K562 (cell line): ENCODE measurements around the gene COPB2. TPM values are rescaled to one million over a fixed set of nuclear protein-coding genes. Genes with fewer than 3 reads are reported as not detected.

ENCODE experiments used
- BACH1 ChIP-seq: fragments of 200-800 bp; sonication (Bioruptor generic); IDR thresholded peaks from 2 replicates; pipeline ENCODE4 v1.6.1; 2016; ENCODE audit warnings: missing genetic modification characterization, missing compliant biosample characterization
- BRD4 ChIP-seq: fragments of 200-600 bp; sonication (generic); IDR thresholded peaks from 2 replicates; pipeline ENCODE4 v1.6.1; 2017; ENCODE audit warnings: inconsistent platforms
- CBFA2T3 ChIP-seq: fragments of 450-650 bp; IDR thresholded peaks from 2 replicates; pipeline ENCODE4 v1.6.1; 2017
- CEBPB ChIP-seq: fragments of 450-650 bp; IDR thresholded peaks from 2 replicates; pipeline ENCODE4 v1.6.1; 2016; ENCODE audit warnings: missing genetic modification characterization, missing compliant biosample characterization
- EHMT2 ChIP-seq: fragments of 450-650 bp; IDR thresholded peaks from 2 replicates; pipeline ENCODE4 v1.6.1; 2018; ENCODE audit warnings: antibody characterized with exemption
- HMG20B ChIP-seq: fragments of 250-450 bp; sonication (Bioruptor Pico); IDR thresholded peaks from 2 replicates; pipeline ENCODE4 v1.5.0; 2021; ENCODE audit warnings: mild to moderate bottlenecking
- HNRNPLL ChIP-seq: fragments of 200-400 bp; formaldehyde crosslinking; IDR thresholded peaks from 2 replicates; pipeline ENCODE4 v1.6.1; 2017; ENCODE audit warnings: low read length, low read depth, mild to moderate bottlenecking; ENCODE audit not compliant: poor library complexity, severe bottlenecking
- IRF2 ChIP-seq: sonication (generic); formaldehyde crosslinking; IDR thresholded peaks from 2 replicates; pipeline ENCODE4 v1.8.1; 2022; ENCODE audit warnings: mild to moderate bottlenecking, missing genetic modification reagents
- JUND ChIP-seq, 2 experiments: IDR thresholded peaks; 2 replicates in 1 of 2; 3 replicates in 1 of 2; pipeline ENCODE4 v1.6.1; 2011; ENCODE audit warnings: borderline replicate concordance in 2 of 2, low read depth in 2 of 2, low read length in 2 of 2, improper control_type of control experiment in 1 of 2, missing biosample characterization in 1 of 2, missing genetic modification characterization in 1 of 2, missing genetic modification reagents in 1 of 2
- L3MBTL2 ChIP-seq: fragments of 450-650 bp; IDR thresholded peaks from 2 replicates; pipeline ENCODE4 v1.6.1; 2016; ENCODE audit warnings: mild to moderate bottlenecking, moderate library complexity
- MYC ChIP-seq, 2 experiments: fragments of 250-450 bp in 1 of 2; sonication (Bioruptor Pico) in 1 of 2; IDR thresholded peaks; 2 replicates each; pipeline versions ENCODE4 v1.5.1 to v1.6.1; 2012 to 2021; ENCODE audit warnings: low read depth in 2 of 2, borderline replicate concordance in 1 of 2, improper control_type of control experiment in 1 of 2, low read length in 1 of 2, mild to moderate bottlenecking in 1 of 2, moderate library complexity in 1 of 2
- NBN ChIP-seq: fragments of 450-650 bp; IDR thresholded peaks from 2 replicates; pipeline ENCODE4 v1.6.1; 2016; ENCODE audit warnings: low read depth, mild to moderate bottlenecking
- NFE2 ChIP-seq: IDR thresholded peaks from 2 replicates; pipeline ENCODE4 v1.6.1; 2014; ENCODE audit warnings: antibody characterized with exemption, low read depth
- NFYB ChIP-seq: IDR thresholded peaks from 2 replicates; pipeline ENCODE4 v1.6.1; 2011; ENCODE audit warnings: mild to moderate bottlenecking, moderate library complexity; ENCODE audit not compliant: insufficient read length; ENCODE audit errors: extremely low read depth
- NR1H2 ChIP-seq: sonication (generic); formaldehyde crosslinking; IDR thresholded peaks from 2 replicates; pipeline ENCODE4 v1.4.0; 2020; ENCODE audit warnings: mild to moderate bottlenecking, missing genetic modification reagents
- NRF1 ChIP-seq, 2 experiments: fragments of 450-650 bp; IDR thresholded peaks in 1 of 2; conservative IDR thresholded peaks in 1 of 2; 2 replicates each; pipeline ENCODE4 v1.6.1; 2014; ENCODE audit warnings: mild to moderate bottlenecking in 2 of 2
- POLR2AphosphoS2 ChIP-seq: IDR thresholded peaks from 2 replicates; pipeline ENCODE4 v1.6.1; 2012; ENCODE audit warnings: low read length, improper control_type of control experiment
- PTRF ChIP-seq: fragments of 450-650 bp; IDR thresholded peaks from 2 replicates; pipeline ENCODE4 v1.6.1; 2016; ENCODE audit warnings: mild to moderate bottlenecking, missing genetic modification characterization, missing compliant biosample characterization
- PYGO2 ChIP-seq: fragments of 450-650 bp; IDR thresholded peaks from 2 replicates; pipeline ENCODE4 v1.6.1; 2016; ENCODE audit warnings: mild to moderate bottlenecking, missing genetic modification characterization, moderate library complexity, missing compliant biosample characterization
- SIN3A ChIP-seq, 2 experiments: fragments of 150-350 bp in 1 of 2; IDR thresholded peaks; 2 replicates each; pipeline ENCODE4 v1.6.1; 2011 to 2016; ENCODE audit warnings: borderline replicate concordance in 2 of 2, low read depth in 2 of 2, low read length in 2 of 2, mild to moderate bottlenecking in 2 of 2, moderate library complexity in 2 of 2; ENCODE audit not compliant: control insufficient read depth in 1 of 2
- ZNF24 ChIP-seq: fragments of 450-650 bp; IDR thresholded peaks from 2 replicates; pipeline ENCODE4 v1.6.1; 2016
- ZNF274 ChIP-seq: IDR thresholded peaks from 2 replicates; pipeline ENCODE4 v1.6.1; 2011; ENCODE audit warnings: low read depth, mild to moderate bottlenecking, low read length, moderate library complexity, borderline replicate concordance
- ZNF384 ChIP-seq: IDR thresholded peaks from 2 replicates; pipeline ENCODE4 v1.6.1; 2012; ENCODE audit warnings: low read depth, low read length, improper control_type of control experiment
- ZNF644 ChIP-seq: fragments of 200-800 bp; sonication (Bioruptor generic); IDR thresholded peaks from 2 replicates; pipeline ENCODE4 v1.6.1; 2016; ENCODE audit warnings: low read depth, missing genetic modification characterization, missing compliant biosample characterization
- polyA plus RNA-seq, 8 experiments: library from polyadenylated mRNA; depleted of rRNA in 4 of 8; stranded (reverse) in 5 of 8; unstranded in 3 of 8; fragments of >200 nt; fragmentation: Nextera tagmentation in 2 of 8; fragmentation: Illumina TruSeq in 1 of 8; extraction: Ambion mirVana in 2 of 8; extraction: Trizol in 1 of 8; gene quantifications; 2 replicates each; pipeline versions ENCODE4 v1.2.1 to v1.2.3, GENCODE V29; 2011 to 2014; ENCODE audit warnings: inconsistent platforms in 1 of 8, missing spikeins in 1 of 8
- total RNA-seq, 7 experiments: library from RNA; depleted of rRNA in 6 of 7; stranded (reverse); fragments of >200 nt in 6 of 7; fragmentation: Illumina TruSeq in 2 of 7; extraction: Trizol in 2 of 7; gene quantifications; 2 replicates each; pipeline versions ENCODE4 v1.2.1 to v1.2.3, GENCODE V29; 2011 to 2021; ENCODE audit warnings: low replicate concordance in 1 of 7
- TF ChIP-seq, protein P1 (sequence below), 2 experiments: fragments of 450-650 bp; conservative IDR thresholded peaks; 2 replicates each; pipeline ENCODE4 v1.6.1; 2017; ENCODE audit warnings: mild to moderate bottlenecking in 2 of 2, moderate library complexity in 2 of 2
- TF ChIP-seq, protein P2 (sequence below): sonication (generic); IDR thresholded peaks from 2 replicates; pipeline ENCODE4 v1.6.1; 2016

Gene COPB2
- total and polyA plus RNA-seq, 9 of the 15 experiments (the other 6 are each of a cell fraction or from before 2014, with no cell fraction given), result 64.3 to 189 (median 130) TPM

DNA sequence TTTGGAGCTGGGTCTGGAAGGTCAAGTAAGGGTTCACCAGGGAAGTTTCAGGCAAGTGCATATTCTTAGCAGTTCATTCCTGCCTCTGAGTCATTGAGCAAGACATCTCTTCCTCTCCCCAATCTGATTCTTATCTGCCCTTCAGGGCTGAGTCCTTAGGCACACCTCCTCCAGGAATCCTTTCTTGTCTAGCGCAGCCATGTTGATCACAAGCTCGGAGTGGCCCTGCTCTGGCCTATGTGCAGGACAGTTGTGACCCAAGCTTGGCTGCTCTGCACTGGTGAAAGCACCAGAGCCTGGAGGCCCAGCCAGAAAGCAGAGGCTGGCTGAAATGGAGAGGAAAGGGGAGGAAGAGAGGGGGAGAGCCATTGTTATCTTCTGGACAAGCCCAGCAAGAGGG lies 76.5 kb downstream of the COPB2 start (continued):
- TF ChIP-seq BACH1, result 0 out of 2 replicates have a peak, but pooled peaks have one; percentile 36
- TF ChIP-seq MYC (IDR thresholded peaks at IDR 0.05; ENCODE audit: low read depth, low read length), result 0 out of 2 replicates have a peak, but pooled peaks have one; percentile 22
- TF ChIP-seq MYC (CRISPR knock-in tag; IDR thresholded peaks at IDR 0.05; ENCODE audit: borderline replicate concordance, low read depth), result no peak
- TF ChIP-seq CBFA2T3, result peak; percentile 46
- TF ChIP-seq, protein P1, sequence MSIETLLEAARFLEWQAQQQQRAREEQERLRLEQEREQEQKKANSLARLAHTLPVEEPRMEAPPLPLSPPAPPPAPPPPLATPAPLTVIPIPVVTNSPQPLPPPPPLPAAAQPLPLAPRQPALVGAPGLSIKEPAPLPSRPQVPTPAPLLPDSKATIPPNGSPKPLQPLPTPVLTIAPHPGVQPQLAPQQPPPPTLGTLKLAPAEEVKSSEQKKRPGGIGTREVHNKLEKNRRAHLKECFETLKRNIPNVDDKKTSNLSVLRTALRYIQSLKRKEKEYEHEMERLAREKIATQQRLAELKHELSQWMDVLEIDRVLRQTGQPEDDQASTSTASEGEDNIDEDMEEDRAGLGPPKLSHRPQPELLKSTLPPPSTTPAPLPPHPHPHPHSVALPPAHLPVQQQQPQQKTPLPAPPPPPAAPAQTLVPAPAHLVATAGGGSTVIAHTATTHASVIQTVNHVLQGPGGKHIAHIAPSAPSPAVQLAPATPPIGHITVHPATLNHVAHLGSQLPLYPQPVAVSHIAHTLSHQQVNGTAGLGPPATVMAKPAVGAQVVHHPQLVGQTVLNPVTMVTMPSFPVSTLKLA (conservative IDR thresholded peaks at IDR 0.05), result no peak
- TF ChIP-seq NRF1 (conservative IDR thresholded peaks at IDR 0.05 in 1 of 2, IDR thresholded peaks at IDR 0.05 in 1 of 2), result peak; percentile 62 to 67
- no peak for TF ChIP-seq ZNF384
- TF ChIP-seq POLR2AphosphoS2, result no peak
- TF ChIP-seq ZNF644, result peak; percentile 64
- TF ChIP-seq CEBPB (tag), result peak; percentile 95
- peak; percentile 28; the same call in 1 of the 2 replicates for TF ChIP-seq NFE2
- peak; percentile 93 for TF ChIP-seq JUND (IDR thresholded peaks at IDR 0.05; ENCODE audit: borderline replicate concordance, low read depth, low read length)
- peak; percentile 92; the same call in 2 of the 3 replicates for TF ChIP-seq JUND (tag; IDR thresholded peaks at IDR 0.05; ENCODE audit: borderline replicate concordance, low read depth, low read length)
- TF ChIP-seq ZNF24, result 0 out of 2 replicates have a peak, but pooled peaks have one; percentile 44
- TF ChIP-seq PTRF, result peak; percentile 61; the same call in 1 of the 2 replicates
- 0 out of 2 replicates have a peak, but pooled peaks have one; percentile 46 for TF ChIP-seq NBN
- no peak for TF ChIP-seq HMG20B
- no peak for TF ChIP-seq ZNF274
- TF ChIP-seq PYGO2 (tag), result no peak
- TF ChIP-seq IRF2, result no peak
- peak; percentile 79; the same call in 1 of the 2 replicates for TF ChIP-seq EHMT2
- TF ChIP-seq, protein P2, sequence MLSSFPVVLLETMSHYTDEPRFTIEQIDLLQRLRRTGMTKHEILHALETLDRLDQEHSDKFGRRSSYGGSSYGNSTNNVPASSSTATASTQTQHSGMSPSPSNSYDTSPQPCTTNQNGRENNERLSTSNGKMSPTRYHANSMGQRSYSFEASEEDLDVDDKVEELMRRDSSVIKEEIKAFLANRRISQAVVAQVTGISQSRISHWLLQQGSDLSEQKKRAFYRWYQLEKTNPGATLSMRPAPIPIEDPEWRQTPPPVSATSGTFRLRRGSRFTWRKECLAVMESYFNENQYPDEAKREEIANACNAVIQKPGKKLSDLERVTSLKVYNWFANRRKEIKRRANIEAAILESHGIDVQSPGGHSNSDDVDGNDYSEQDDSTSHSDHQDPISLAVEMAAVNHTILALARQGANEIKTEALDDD, result peak; percentile 34; the same call in 1 of the 2 replicates
- TF ChIP-seq BRD4, result no peak
- TF ChIP-seq NFYB, result no peak
- no peak for TF ChIP-seq SIN3A (IDR thresholded peaks at IDR 0.05; ENCODE audit: borderline replicate concordance in 2 of 2, control insufficient read depth in 1 of 2, low read depth in 2 of 2, low read length in 2 of 2)
- no peak for TF ChIP-seq NR1H2 (CRISPR knock-in tag)
- TF ChIP-seq L3MBTL2, result 0 out of 2 replicates have a peak, but pooled peaks have one; percentile 25
- TF ChIP-seq HNRNPLL, result no peak
